Kidney (tissue), 14 donors: ENCODE measurements around the gene IQSEC1. TPM values are rescaled to one million over a fixed set of nuclear protein-coding genes. Genes with fewer than 3 reads are reported as not detected.

Source experiments
- DNase-seq, 5 donors: peaks; one replicate each; pipeline ENCODE4 v3.0.0-alpha.2; 2013 to 2020
- FAIRE-seq: peaks from 2 replicates; lab custom pipeline; 2012; peaks lifted over from hg19 to GRCh38; lab: Jason Lieb, UNC
- H3K27ac ChIP-seq, 2 donors: one replicate each; pipeline ENCODE4 v1.7.0; 2013; ENCODE audit warnings: low read depth in 2 of 2, low read length in 2 of 2, inconsistent platforms in 1 of 2
- H3K27me3 ChIP-seq: one replicate; pipeline ENCODE4 v1.7.1; 2013; ENCODE audit warnings: low read length, inconsistent platforms; ENCODE audit not compliant: control insufficient read depth, insufficient read depth
- H3K36me3 ChIP-seq, 3 donors: one replicate each; pipeline versions ENCODE4 v1.7.0 to v1.7.1; 2013; ENCODE audit warnings: low read length in 3 of 3, control low read depth in 1 of 3, inconsistent platforms in 1 of 3; ENCODE audit not compliant: insufficient read depth in 3 of 3, control insufficient read depth in 2 of 3
- H3K4me1 ChIP-seq, 3 donors: one replicate each; pipeline versions ENCODE4 v1.7.0 to v1.7.1; 2013; ENCODE audit warnings: low read length in 3 of 3, inconsistent platforms in 1 of 3, low read depth in 1 of 3; ENCODE audit not compliant: control insufficient read depth in 2 of 3, insufficient read depth in 2 of 3
- H3K4me3 ChIP-seq, 3 donors: one replicate each; pipeline versions ENCODE4 v1.7.0 to v1.8.1; 2013; ENCODE audit warnings: low read length in 3 of 3, control low read depth in 1 of 3, inconsistent platforms in 1 of 3
- H3K9ac ChIP-seq, 3 donors: one replicate each; pipeline versions ENCODE4 v1.7.0 to v1.7.1; 2013; ENCODE audit warnings: low read length in 3 of 3, control low read depth in 1 of 3, inconsistent platforms in 1 of 3
- H3K9me3 ChIP-seq, 3 donors: one replicate each; pipeline versions ENCODE4 v1.7.0 to v1.7.1; 2013; ENCODE audit warnings: low read length in 3 of 3, control low read depth in 1 of 3, inconsistent platforms in 1 of 3; ENCODE audit not compliant: control insufficient read depth in 2 of 3, insufficient read depth in 1 of 3
- CTCF ChIP-seq: IDR thresholded peaks from 3 replicates; pipeline ENCODE4 v1.5.1; 2012; ENCODE audit warnings: mild to moderate bottlenecking, moderate library complexity, borderline replicate concordance; ENCODE audit not compliant: insufficient read depth; ENCODE audit errors: extremely low read depth
- intact Hi-C: fragments of 100-400 bp; cut with DNase I; formaldehyde crosslinking; loops from one replicate; pipeline ENCODE4 v1.11.1; 2022
- polyA plus RNA-seq: library from polyadenylated mRNA; stranded (reverse); fragments of 350-450 nt; fragmentation: Illumina TruSeq; extraction: RNeasy Lipid Tissue Mini Kit (QIAGEN cat#74804); gene quantifications from one replicate; pipeline ENCODE4 v1.2.3, GENCODE V29; 2014; ENCODE audit warnings: low read depth, low replicate concordance; ENCODE audit not compliant: insufficient read depth
- total RNA-seq: library from RNA; stranded (reverse); fragmentation: NEBNext Ultra II Directional; extraction: Animal tissue kit (Norgen Biotek cat#: 25700); gene quantifications from one replicate; pipeline ENCODE4 v1.2.1, GENCODE V29; 2021
- donor health status: control.
- donor health status: control.
- donor health status: control.
- donor health status: control.
- donor health status: control.
- donor health status: DM: yes; HTN: yes; CAD: no.
- donor health status: Normal renal cell carcinoma (clear cell type).

IQSEC1 gene
- total and polyA plus RNA-seq, 2 donors from 2014 or later: 15.1 to 45.7 TPM

GRCh38 chr3:13003608-13004007 is 69.6 kb downstream of the IQSEC1 start:
- no peak for TF ChIP-seq CTCF
- Histone ChIP-seq H3K36me3 (no peaks in the 10 kb centered on the region), H3K4me3 (no peak overlapping the region), H3K9ac (no peak overlapping the region), H3K27me3 (no peaks in the 10 kb centered on the region), H3K4me1 (no peaks in the 10 kb centered on the region), H3K9me3 (no peaks in the 10 kb centered on the region), H3K27ac (no peak overlapping the region)
- FAIRE-seq (no peak), DNase-seq (no peak)
- intact Hi-C loops: no loop called here

- TF ChIP-seq CTCF: no peak
- no peaks in the 10 kb centered on the region for H3K36me3 ChIP-seq
- FAIRE-seq (no peak), DNase-seq (no peak)
- intact Hi-C loops: no loop called here
- no peak overlapping the region for H3K9ac ChIP-seq
- H3K4me1 ChIP-seq: no peaks in the 10 kb centered on the region
- no peaks in the 10 kb centered on the region for H3K27me3 ChIP-seq
- no peak overlapping the region for H3K27ac ChIP-seq
- no peaks in the 10 kb centered on the region for H3K9me3 ChIP-seq
- no peak overlapping the region for H3K4me3 ChIP-seq
Observed at GRCh38 chr3:13002398-13003124, 70.7 kb downstream of the IQSEC1 start.

GRCh38 chr3:12999147-13000140 is 73.8 kb downstream of the IQSEC1 start:
- Histone ChIP-seq H3K27me3 (no peaks in the 10 kb centered on the region), H3K9me3 (no peaks in the 10 kb centered on the region), H3K4me3 (no peak overlapping the region), H3K36me3 (no peaks in the 10 kb centered on the region), H3K27ac (peak overlapping the region in 1 of 2 donors; percentile 2), H3K9ac (no peak overlapping the region), H3K4me1 (peaks cover 0 to 2% (median 0%) of the 10 kb centered on the region in 3 donors)
- intact Hi-C loops: no loop called here
- FAIRE-seq: no peak
- TF ChIP-seq CTCF: no peak
- peak in 1 of 5 donors; percentile 90 for DNase-seq
